GM23338 (cell line): ENCODE measurements around the gene SMC4. TPM values are rescaled to one million over a fixed set of nuclear protein-coding genes. Genes with fewer than 3 reads are reported as not detected.

ENCODE experiments used
- ATAC-seq: fragments of 200-7000 bp; cut with Tn5 transposase; 3 replicates; pipeline ENCODE4 v1.9.1; 2020
- DNase-seq: peaks from one replicate; pipeline ENCODE4 v3.0.0-alpha.2; 2015; ENCODE audit warnings: low spot score
- H2AFZ ChIP-seq: fragments of 200-600 bp; sonication (generic); 2 replicates; pipeline ENCODE4 v1.8.0; 2016; ENCODE audit warnings: antibody characterized with exemption, mild to moderate bottlenecking, moderate library complexity
- H3F3A ChIP-seq: fragments of 200-600 bp; sonication (generic); replicated peaks from 2 replicates; pipeline ENCODE4 v1.8.0; 2017; ENCODE audit warnings: antibody characterized with exemption, mixed run types, low read depth
- H3K27ac ChIP-seq: fragments of 200-600 bp; sonication (generic); 2 replicates; pipeline ENCODE4 v1.6.1; 2016; ENCODE audit warnings: low read depth
- H3K27me3 ChIP-seq: fragments of 200-600 bp; sonication (generic); 2 replicates; pipeline ENCODE4 v1.8.0; 2016; ENCODE audit warnings: mild to moderate bottlenecking, mixed run types, moderate library complexity; ENCODE audit not compliant: insufficient read depth
- H3K36me3 ChIP-seq: fragments of 200-600 bp; sonication (generic); 2 replicates; pipeline ENCODE4 v1.8.0; 2016; ENCODE audit warnings: mild to moderate bottlenecking; ENCODE audit not compliant: insufficient read depth
- H3K4me1 ChIP-seq: fragments of 200-600 bp; sonication (generic); 2 replicates; pipeline ENCODE4 v1.8.0; 2016; ENCODE audit warnings: mild to moderate bottlenecking, moderate library complexity; ENCODE audit not compliant: insufficient read depth
- H3K4me2 ChIP-seq: fragments of 200-600 bp; sonication (generic); 2 replicates; pipeline ENCODE4 v1.7.1; 2017; ENCODE audit warnings: mixed run types
- H3K4me3 ChIP-seq: fragments of 200-600 bp; sonication (generic); 2 replicates; pipeline ENCODE4 v1.6.1; 2016; ENCODE audit warnings: mixed run types
- H3K79me2 ChIP-seq: fragments of 200-600 bp; sonication (generic); replicated peaks from 2 replicates; pipeline ENCODE4 v1.8.0; 2017; ENCODE audit warnings: mild to moderate bottlenecking; ENCODE audit not compliant: insufficient read depth
- H3K9me2 ChIP-seq: fragments of 200-600 bp; sonication (generic); 2 replicates; pipeline ENCODE4 v1.8.0; 2017; ENCODE audit not compliant: insufficient read depth
- H4K20me1 ChIP-seq: fragments of 200-600 bp; sonication (generic); replicated peaks from 2 replicates; pipeline ENCODE4 v1.8.0; 2017; ENCODE audit warnings: mild to moderate bottlenecking; ENCODE audit not compliant: insufficient read depth
- H3K27ac Mint-ChIP-seq: 2 replicates; pipeline ENCODE4 v1.8.0; 2020; ENCODE audit warnings: inconsistent platforms, mild to moderate bottlenecking, moderate library complexity, mixed read lengths
- H3K27me3 Mint-ChIP-seq: 3 replicates; pipeline ENCODE4 v1.8.0; 2022; ENCODE audit warnings: low read depth, mild to moderate bottlenecking, moderate library complexity, mixed read lengths, inconsistent platforms; ENCODE audit not compliant: insufficient read depth, poor library complexity
- H3K36me3 Mint-ChIP-seq: 3 replicates; pipeline ENCODE4 v1.8.0; 2021; ENCODE audit warnings: low read depth, mild to moderate bottlenecking, inconsistent platforms, moderate library complexity, mixed read lengths
- H3K4me1 Mint-ChIP-seq: 3 replicates; pipeline ENCODE4 v1.8.0; 2020; ENCODE audit warnings: mild to moderate bottlenecking, inconsistent platforms, mixed read lengths
- H3K4me3 Mint-ChIP-seq: 3 replicates; pipeline ENCODE4 v1.8.0; 2021; ENCODE audit warnings: moderate library complexity, mild to moderate bottlenecking, inconsistent platforms, mixed read lengths
- H3K9me3 Mint-ChIP-seq: 3 replicates; pipeline ENCODE4 v1.8.0; 2020; ENCODE audit warnings: moderate library complexity, mild to moderate bottlenecking, inconsistent platforms, mixed read lengths
- CREB1 ChIP-seq: fragments of 250-450 bp; sonication (Bioruptor Pico); IDR thresholded peaks from 2 replicates; pipeline ENCODE4 v1.5.0; 2020; ENCODE audit warnings: low read depth, mild to moderate bottlenecking, moderate library complexity
- CTCF ChIP-seq, 2 experiments: fragments of 200-600 bp in 1 of 2; sonication (generic) in 1 of 2; conservative IDR thresholded peaks; 2 replicates each; pipeline versions ENCODE4 v1.5.1 to v1.6.1; 2016 to 2017; ENCODE audit warnings: antibody characterized with exemption in 2 of 2, low read depth in 2 of 2, mild to moderate bottlenecking in 2 of 2, moderate library complexity in 1 of 2
- EZH2 ChIP-seq: fragments of 200-600 bp; sonication (generic); IDR thresholded peaks from one replicate; pipeline ENCODE4 v1.8.0; 2017; ENCODE audit warnings: antibody characterized with exemption, mild to moderate bottlenecking, low read depth; ENCODE audit not compliant: unreplicated experiment
- EZH2phosphoT487 ChIP-seq: fragments of 200-600 bp; sonication (generic); IDR thresholded peaks from one replicate; pipeline ENCODE4 v1.8.1; 2018; ENCODE audit warnings: antibody characterized with exemption; ENCODE audit not compliant: unreplicated experiment
- JUNB ChIP-seq: IDR thresholded peaks from one replicate; pipeline ENCODE4 v1.6.1; 2016; ENCODE audit warnings: antibody characterized with exemption; ENCODE audit not compliant: unreplicated experiment
- NANOG ChIP-seq: IDR thresholded peaks from 2 replicates; pipeline ENCODE4 v1.6.1; 2016; ENCODE audit warnings: antibody characterized with exemption, borderline replicate concordance
- POLR2AphosphoS5 ChIP-seq: IDR thresholded peaks from 2 replicates; pipeline ENCODE4 v1.6.1; 2016; ENCODE audit warnings: antibody characterized with exemption, low read depth
- REST ChIP-seq: IDR thresholded peaks from one replicate; pipeline ENCODE4 v1.6.1; 2018; ENCODE audit warnings: antibody characterized with exemption; ENCODE audit not compliant: unreplicated experiment
- STAT1 ChIP-seq: IDR thresholded peaks from one replicate; pipeline ENCODE4 v1.6.1; 2016; ENCODE audit warnings: antibody characterized with exemption; ENCODE audit not compliant: unreplicated experiment
- ZNF114 ChIP-seq: fragments of 250-450 bp; sonication (Bioruptor Pico); IDR thresholded peaks from 2 replicates; pipeline ENCODE4 v1.5.0; 2020; ENCODE audit warnings: mild to moderate bottlenecking, moderate library complexity
- ZNF331 ChIP-seq: fragments of 250-450 bp; sonication (Bioruptor Pico); IDR thresholded peaks from 2 replicates; pipeline ENCODE4 v1.5.0; 2020; ENCODE audit warnings: low read depth, mild to moderate bottlenecking, moderate library complexity
- ZNF462 ChIP-seq: fragments of 250-450 bp; sonication (Bioruptor Pico); IDR thresholded peaks from 2 replicates; pipeline ENCODE4 v1.5.0; 2020; ENCODE audit warnings: mild to moderate bottlenecking, moderate library complexity
- polyA plus RNA-seq: library from polyadenylated mRNA; unstranded; fragments of >200 nt; fragmentation: Nextera tagmentation; extraction: Ambion mirVana; gene quantifications from 2 replicates; pipeline ENCODE4 v1.2.1, GENCODE V29; 2016
- total RNA-seq: library from RNA; depleted of rRNA; stranded (reverse); fragments of >200 nt; shearing (Covaris generic); gene quantifications from 2 replicates; pipeline ENCODE4 v1.2.3, GENCODE V29; 2014
- TF ChIP-seq, protein P1 (sequence below): IDR thresholded peaks from 2 replicates; pipeline ENCODE4 v1.6.1; 2016; ENCODE audit warnings: antibody characterized with exemption

SMC4 gene
- total and polyA plus RNA-seq, 2 experiments from 2014 or later = 167 to 412 TPM

GRCh38 chr3:160381470-160381869 is 18.0 kb upstream of the SMC4 start:
- DNase-seq = no peak
- Histone ChIP-seq H3K4me1 (peaks cover 26% of the 10 kb centered on the region; the same call in 1 of the 2 replicates), H3K4me2 (no peak overlapping the region), H3K27me3 (no peaks in the 10 kb centered on the region), H3F3A (no peaks in the 10 kb centered on the region), H3K79me2 (peaks cover 27% of the 10 kb centered on the region), H3K27ac (no peak overlapping the region), H4K20me1 (no peaks in the 10 kb centered on the region), H2AFZ (no peak overlapping the region), H3K4me3 (no peak overlapping the region), H3K36me3 (no peaks in the 10 kb centered on the region), H3K9me2 (no peaks in the 10 kb centered on the region)
- H3K9me3 Mint-ChIP-seq = no peaks in the 10 kb centered on the region
- peaks cover 21% of the 10 kb centered on the region for H3K4me1 Mint-ChIP-seq
- TF ChIP-seq ZNF331 (CRISPR knock-in tag) = no peak
- no peak for TF ChIP-seq CTCF (conservative IDR thresholded peaks at IDR 0.05; ENCODE audit: low read depth in 2 of 2)
- no peak for TF ChIP-seq ZNF114
- TF ChIP-seq NANOG = no peak
- TF ChIP-seq EZH2 = no peak
- no peak for TF ChIP-seq JUNB
- no peak for TF ChIP-seq STAT1
- TF ChIP-seq EZH2phosphoT487 = no peak
- no peak for TF ChIP-seq REST
- TF ChIP-seq POLR2AphosphoS5 = no peak
- no peak for TF ChIP-seq ZNF462 (CRISPR knock-in tag)
- TF ChIP-seq CREB1 (CRISPR knock-in tag) = no peak
- TF ChIP-seq, protein P1, sequence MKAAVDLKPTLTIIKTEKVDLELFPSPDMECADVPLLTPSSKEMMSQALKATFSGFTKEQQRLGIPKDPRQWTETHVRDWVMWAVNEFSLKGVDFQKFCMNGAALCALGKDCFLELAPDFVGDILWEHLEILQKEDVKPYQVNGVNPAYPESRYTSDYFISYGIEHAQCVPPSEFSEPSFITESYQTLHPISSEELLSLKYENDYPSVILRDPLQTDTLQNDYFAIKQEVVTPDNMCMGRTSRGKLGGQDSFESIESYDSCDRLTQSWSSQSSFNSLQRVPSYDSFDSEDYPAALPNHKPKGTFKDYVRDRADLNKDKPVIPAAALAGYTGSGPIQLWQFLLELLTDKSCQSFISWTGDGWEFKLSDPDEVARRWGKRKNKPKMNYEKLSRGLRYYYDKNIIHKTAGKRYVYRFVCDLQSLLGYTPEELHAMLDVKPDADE = no peak
- no peak overlapping the region for H3K4me3 Mint-ChIP-seq
- no peaks in the 10 kb centered on the region for H3K27me3 Mint-ChIP-seq
- no peak overlapping the region for H3K27ac Mint-ChIP-seq
- no peaks in the 10 kb centered on the region; the same call in 2 of the 3 replicates for H3K36me3 Mint-ChIP-seq
- no peak for ATAC-seq
